Measurements from ENCODE around the gene ASGR1.

ASGR1 gene

GRCh38 chr17:7137171-7137943, 41.8 kb downstream of the ASGR1 start:
- H3K18ac ChIP-seq (ENCODE audit: low read length): no peak overlapping the region
- no CpG with 5 or more reads among the region's 13 CpGs for WGBS (ENCODE audit: extremely low coverage, insufficient coverage, low lambda C conversion rate)
- no peak overlapping the region for H3K4me2 ChIP-seq (ENCODE audit: low read length)
- H3K4ac ChIP-seq (ENCODE audit: low read depth, low read length): no peak overlapping the region
- H3K27ac ChIP-seq (ENCODE audit: low read depth, low read length): no peak overlapping the region
- H3K23ac ChIP-seq (ENCODE audit: low read length): no peak overlapping the region
- no peaks in the 10 kb centered on the region for H3K36me3 ChIP-seq (ENCODE audit: control insufficient read depth, insufficient read depth, low read length)
- no peak overlapping the region for H4K5ac ChIP-seq (ENCODE audit: low read length)
- H2BK15ac ChIP-seq (replicated peaks; ENCODE audit: low read depth): no peak overlapping the region
- H2BK120ac ChIP-seq (ENCODE audit: low read depth, low read length): no peak overlapping the region
- no peaks in the 10 kb centered on the region for H3K79me1 ChIP-seq (ENCODE audit: low read length)
- DNase-seq: no peak
- H3K9ac ChIP-seq (ENCODE audit: low read length): no peak overlapping the region
- H3K4me3 ChIP-seq (ENCODE audit: low read length): no peak overlapping the region
- H3K79me2 ChIP-seq (ENCODE audit: control insufficient read depth, insufficient read depth, low read length): no peaks in the 10 kb centered on the region
- peaks cover 2% of the 10 kb centered on the region for H3K4me1 ChIP-seq (ENCODE audit: control insufficient read depth, low read depth, low read length)
- no peak overlapping the region for H2AK5ac ChIP-seq (ENCODE audit: low read length)
- H4K8ac ChIP-seq (ENCODE audit: low read depth, low read length): no peak overlapping the region
- H2BK5ac ChIP-seq (ENCODE audit: low read length): no peak overlapping the region
- H3K27me3 ChIP-seq (ENCODE audit: insufficient read depth, low read length, poor library complexity): no peaks in the 10 kb centered on the region
- no peak overlapping the region for H3K56ac ChIP-seq (ENCODE audit: low read length)

GRCh38 chr17:7136266-7136877, 42.8 kb downstream of the ASGR1 start:
- H3K4me1 ChIP-seq (ENCODE audit: control insufficient read depth, low read depth, low read length): peaks cover 2% of the 10 kb centered on the region
- no peaks in the 10 kb centered on the region for H3K36me3 ChIP-seq (ENCODE audit: control insufficient read depth, insufficient read depth, low read length)
- no peak overlapping the region for H3K23ac ChIP-seq (ENCODE audit: low read length)
- H3K56ac ChIP-seq (ENCODE audit: low read length): no peak overlapping the region
- no peak overlapping the region for H4K8ac ChIP-seq (ENCODE audit: low read depth, low read length)
- no peaks in the 10 kb centered on the region for H3K79me2 ChIP-seq (ENCODE audit: control insufficient read depth, insufficient read depth, low read length)
- no peak overlapping the region for H3K4me2 ChIP-seq (ENCODE audit: low read length)
- H3K18ac ChIP-seq (ENCODE audit: low read length): no peak overlapping the region
- no peak overlapping the region for H3K4me3 ChIP-seq (ENCODE audit: low read length)
- no peak overlapping the region for H2BK120ac ChIP-seq (ENCODE audit: low read depth, low read length)
- no peak overlapping the region for H2BK5ac ChIP-seq (ENCODE audit: low read length)
- no peak overlapping the region for H3K9ac ChIP-seq (ENCODE audit: low read length)
- no peak overlapping the region for H2AK5ac ChIP-seq (ENCODE audit: low read length)
- H2BK15ac ChIP-seq (replicated peaks; ENCODE audit: low read depth): no peak overlapping the region
- peak; percentile 68 for DNase-seq
- no peaks in the 10 kb centered on the region for H3K79me1 ChIP-seq (ENCODE audit: low read length)
- WGBS (ENCODE audit: extremely low coverage, insufficient coverage, low lambda C conversion rate): no CpG with 5 or more reads among the region's 9 CpGs
- H4K5ac ChIP-seq (ENCODE audit: low read length): no peak overlapping the region
- H3K27me3 ChIP-seq (ENCODE audit: insufficient read depth, low read length, poor library complexity): no peaks in the 10 kb centered on the region
- H3K4ac ChIP-seq (ENCODE audit: low read depth, low read length): no peak overlapping the region
- no peak overlapping the region for H3K27ac ChIP-seq (ENCODE audit: low read depth, low read length)

- no peak overlapping the region for H2BK120ac ChIP-seq (ENCODE audit: low read depth, low read length)
- no CpG with 5 or more reads among the region's 20 CpGs for WGBS (ENCODE audit: extremely low coverage, insufficient coverage, low lambda C conversion rate)
These were observed 45.3 kb downstream of the ASGR1 start for GRCh38 chr17:7133916-7134315.

GRCh38 chr17:7133424-7133823, 45.7 kb downstream of the ASGR1 start:
- Histone ChIP-seq H2BK120ac (ENCODE audit: low read depth, low read length) (no peak overlapping the region), H3K79me1 (ENCODE audit: low read length) (no peaks in the 10 kb centered on the region), H3K36me3 (ENCODE audit: control insufficient read depth, insufficient read depth, low read length) (no peaks in the 10 kb centered on the region), H3K27ac (ENCODE audit: low read depth, low read length) (no peak overlapping the region), H3K79me2 (ENCODE audit: control insufficient read depth, insufficient read depth, low read length) (no peaks in the 10 kb centered on the region), H4K5ac (ENCODE audit: low read length) (no peak overlapping the region), H4K8ac (ENCODE audit: low read depth, low read length) (no peak overlapping the region), H2BK15ac (replicated peaks; ENCODE audit: low read depth) (no peak overlapping the region), H3K4me2 (ENCODE audit: low read length) (no peak overlapping the region), H3K56ac (ENCODE audit: low read length) (peak overlapping the region; percentile 62), H3K4me3 (ENCODE audit: low read length) (no peak overlapping the region), H3K4me1 (ENCODE audit: control insufficient read depth, low read depth, low read length) (peaks cover 6% of the 10 kb centered on the region), H3K23ac (ENCODE audit: low read length) (no peak overlapping the region), H3K27me3 (ENCODE audit: insufficient read depth, low read length, poor library complexity) (no peaks in the 10 kb centered on the region), H3K18ac (ENCODE audit: low read length) (peak overlapping the region; percentile 72), H3K9ac (ENCODE audit: low read length) (peak overlapping the region; percentile 15), H2AK5ac (ENCODE audit: low read length) (no peak overlapping the region), H3K4ac (ENCODE audit: low read depth, low read length) (no peak overlapping the region), H2BK5ac (ENCODE audit: low read length) (no peak overlapping the region)
- WGBS (ENCODE audit: extremely low coverage, insufficient coverage, low lambda C conversion rate): no CpG with 5 or more reads among the region's 19 CpGs
- DNase-seq: peak; percentile 92

More at GRCh38 chr17:7133916-7134315, 45.3 kb downstream of the ASGR1 start:
- H3K4me2 ChIP-seq (ENCODE audit: low read length): no peak overlapping the region
- peak; percentile 27 for DNase-seq
- H3K27me3 ChIP-seq (ENCODE audit: insufficient read depth, low read length, poor library complexity): no peaks in the 10 kb centered on the region
- peak overlapping the region; percentile 33 for H3K18ac ChIP-seq (ENCODE audit: low read length)
- no peak overlapping the region for H4K8ac ChIP-seq (ENCODE audit: low read depth, low read length)
- H3K4me1 ChIP-seq (ENCODE audit: control insufficient read depth, low read depth, low read length): peaks cover 6% of the 10 kb centered on the region
- H3K79me2 ChIP-seq (ENCODE audit: control insufficient read depth, insufficient read depth, low read length): no peaks in the 10 kb centered on the region
- H2AK5ac ChIP-seq (ENCODE audit: low read length): no peak overlapping the region
- H4K5ac ChIP-seq (ENCODE audit: low read length): no peak overlapping the region
- H3K56ac ChIP-seq (ENCODE audit: low read length): peak overlapping the region; percentile 62
- H2BK5ac ChIP-seq (ENCODE audit: low read length): no peak overlapping the region
- no peak overlapping the region for H3K27ac ChIP-seq (ENCODE audit: low read depth, low read length)
- no peak overlapping the region for H3K23ac ChIP-seq (ENCODE audit: low read length)
- H3K4ac ChIP-seq (ENCODE audit: low read depth, low read length): no peak overlapping the region
- no peak overlapping the region for H2BK15ac ChIP-seq (replicated peaks; ENCODE audit: low read depth)
- H3K79me1 ChIP-seq (ENCODE audit: low read length): no peaks in the 10 kb centered on the region
- H3K4me3 ChIP-seq (ENCODE audit: low read length): no peak overlapping the region
- H3K36me3 ChIP-seq (ENCODE audit: control insufficient read depth, insufficient read depth, low read length): no peaks in the 10 kb centered on the region
- no peak overlapping the region for H3K9ac ChIP-seq (ENCODE audit: low read length)

DNA sequence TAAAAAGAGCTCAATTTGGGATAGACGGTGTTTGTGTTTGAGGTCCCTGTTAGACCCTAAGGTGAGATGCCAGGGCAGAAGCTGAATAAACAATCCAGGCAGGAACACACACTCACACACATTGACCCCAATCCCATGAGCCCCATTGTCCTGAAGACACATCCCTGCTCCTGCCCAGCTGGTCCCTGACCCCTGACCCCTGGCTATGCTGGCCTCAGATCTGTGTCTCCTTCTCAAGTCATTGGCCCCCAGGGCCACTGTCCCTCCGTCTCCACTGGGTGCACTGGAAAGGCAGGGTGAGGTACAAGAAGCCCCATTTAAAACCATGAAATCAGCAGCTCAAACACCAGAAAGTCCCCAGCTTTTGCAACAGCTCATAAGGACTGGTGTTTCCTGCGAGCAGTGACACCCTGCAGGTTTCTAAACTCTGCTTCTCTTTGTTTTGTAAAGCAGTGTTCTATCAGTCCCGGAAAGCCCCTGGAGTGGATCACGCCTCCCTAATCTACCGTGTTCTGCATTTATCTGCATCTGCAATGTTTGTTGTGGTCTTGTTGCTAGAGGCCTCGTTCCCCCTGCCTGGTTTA, 46.6 kb downstream of the ASGR1 start:
- H3K18ac ChIP-seq (ENCODE audit: low read length): peak overlapping the region; percentile 41
- H3K56ac ChIP-seq (ENCODE audit: low read length): peak overlapping the region; percentile 61
- H3K27me3 ChIP-seq (ENCODE audit: insufficient read depth, low read length, poor library complexity): no peaks in the 10 kb centered on the region
- H2BK15ac ChIP-seq (replicated peaks; ENCODE audit: low read depth): no peak overlapping the region
- WGBS (ENCODE audit: extremely low coverage, insufficient coverage, low lambda C conversion rate): no CpG with 5 or more reads among the region's 7 CpGs
- H2AK5ac ChIP-seq (ENCODE audit: low read length): no peak overlapping the region
- peaks cover 6% of the 10 kb centered on the region for H3K4me1 ChIP-seq (ENCODE audit: control insufficient read depth, low read depth, low read length)
- H4K5ac ChIP-seq (ENCODE audit: low read length): no peak overlapping the region
- no peaks in the 10 kb centered on the region for H3K79me2 ChIP-seq (ENCODE audit: control insufficient read depth, insufficient read depth, low read length)
- peak; percentile 97 for DNase-seq
- no peaks in the 10 kb centered on the region for H3K79me1 ChIP-seq (ENCODE audit: low read length)
- H3K9ac ChIP-seq (ENCODE audit: low read length): peak overlapping the region; percentile 41
- peak overlapping the region; percentile 90 for H3K27ac ChIP-seq (ENCODE audit: low read depth, low read length)
- peak overlapping the region; percentile 94 for H2BK5ac ChIP-seq (ENCODE audit: low read length)
- no peak overlapping the region for H3K23ac ChIP-seq (ENCODE audit: low read length)
- no peaks in the 10 kb centered on the region for H3K36me3 ChIP-seq (ENCODE audit: control insufficient read depth, insufficient read depth, low read length)
- H4K8ac ChIP-seq (ENCODE audit: low read depth, low read length): no peak overlapping the region
- H3K4me2 ChIP-seq (ENCODE audit: low read length): no peak overlapping the region
- H3K4me3 ChIP-seq (ENCODE audit: low read length): no peak overlapping the region
- no peak overlapping the region for H3K4ac ChIP-seq (ENCODE audit: low read depth, low read length)
- H2BK120ac ChIP-seq (ENCODE audit: low read depth, low read length): peak overlapping the region; percentile 5
